ENCODE measurements around the gene RC3H2.
"Not testable (repeated sequence)": the region's sequence is repeated elsewhere in the genome, so short reads cannot be mapped to it uniquely, and the experiment has no call there.

Gene RC3H2

GRCh38 chr9:122816163-122816867 is 88.8 kb downstream of the RC3H2 start:
- TF ChIP-seq PAX5 (IDR thresholded peaks at IDR 0.05; ENCODE audit: insufficient read depth, low read length, severe bottlenecking) (no peak), POLR2A (IDR thresholded peaks at IDR 0.05; ENCODE audit: low read depth, low read length) (no peak), POU2F2 (IDR thresholded peaks at IDR 0.05; ENCODE audit: low read depth, low read length) (no peak), POLR2AphosphoS5 (IDR thresholded peaks at IDR 0.05; ENCODE audit: low read depth, low read length) (no peak), TAF1 (IDR thresholded peaks at IDR 0.05; ENCODE audit: low read depth, low read length) (no peak), SPI1 (IDR thresholded peaks at IDR 0.05; ENCODE audit: low read depth, low read length) (no peak)
- DNase-seq (ENCODE audit: insufficient read length, low spot score) (no peak), FAIRE-seq (peak; percentile 59)

GRCh38 chr9:122815544-122815943 is 89.6 kb downstream of the RC3H2 start:
- no peak for TF ChIP-seq TAF1 (IDR thresholded peaks at IDR 0.05; ENCODE audit: low read depth, low read length)
- no peak for TF ChIP-seq PAX5 (IDR thresholded peaks at IDR 0.05; ENCODE audit: insufficient read depth, low read length, severe bottlenecking)
- no peak for TF ChIP-seq POLR2A (IDR thresholded peaks at IDR 0.05; ENCODE audit: low read depth, low read length)
- TF ChIP-seq POLR2AphosphoS5 (IDR thresholded peaks at IDR 0.05; ENCODE audit: low read depth, low read length): no peak
- no peak for TF ChIP-seq SPI1 (IDR thresholded peaks at IDR 0.05; ENCODE audit: low read depth, low read length)
- TF ChIP-seq POU2F2 (IDR thresholded peaks at IDR 0.05; ENCODE audit: low read depth, low read length): no peak
- DNase-seq (ENCODE audit: insufficient read length, low spot score) (no peak), FAIRE-seq (no peak)

GRCh38 chr9:122814545-122814944 is 90.6 kb downstream of the RC3H2 start:
- DNase-seq (ENCODE audit: insufficient read length, low spot score): no peak
- no peak for FAIRE-seq
- no peak for TF ChIP-seq TAF1 (IDR thresholded peaks at IDR 0.05; ENCODE audit: low read depth, low read length)
- TF ChIP-seq SPI1 (IDR thresholded peaks at IDR 0.05; ENCODE audit: low read depth, low read length): no peak
- no peak for TF ChIP-seq PAX5 (IDR thresholded peaks at IDR 0.05; ENCODE audit: insufficient read depth, low read length, severe bottlenecking)
- TF ChIP-seq POLR2AphosphoS5 (IDR thresholded peaks at IDR 0.05; ENCODE audit: low read depth, low read length): no peak
- TF ChIP-seq POU2F2 (IDR thresholded peaks at IDR 0.05; ENCODE audit: low read depth, low read length): no peak
- no peak for TF ChIP-seq POLR2A (IDR thresholded peaks at IDR 0.05; ENCODE audit: low read depth, low read length)

- DNase-seq (ENCODE audit: insufficient read length, low spot score) (no peak), FAIRE-seq (no peak)
- TF ChIP-seq TAF1 (IDR thresholded peaks at IDR 0.05; ENCODE audit: low read depth, low read length): no peak
- TF ChIP-seq POU2F2 (IDR thresholded peaks at IDR 0.05; ENCODE audit: low read depth, low read length): no peak
- no peak for TF ChIP-seq POLR2A (IDR thresholded peaks at IDR 0.05; ENCODE audit: low read depth, low read length)
- no peak for TF ChIP-seq PAX5 (IDR thresholded peaks at IDR 0.05; ENCODE audit: insufficient read depth, low read length, severe bottlenecking)
- TF ChIP-seq SPI1 (IDR thresholded peaks at IDR 0.05; ENCODE audit: low read depth, low read length): no peak
Observed at GRCh38 chr9:122812736-122813135, 92.4 kb downstream of the RC3H2 start.

- TF ChIP-seq TAF1 (IDR thresholded peaks at IDR 0.05; ENCODE audit: low read depth, low read length) (no peak), PAX5 (IDR thresholded peaks at IDR 0.05; ENCODE audit: insufficient read depth, low read length, severe bottlenecking) (no peak), POU2F2 (IDR thresholded peaks at IDR 0.05; ENCODE audit: low read depth, low read length) (no peak), SPI1 (IDR thresholded peaks at IDR 0.05; ENCODE audit: low read depth, low read length) (no peak), POLR2A (IDR thresholded peaks at IDR 0.05; ENCODE audit: low read depth, low read length) (no peak), POLR2AphosphoS5 (IDR thresholded peaks at IDR 0.05; ENCODE audit: low read depth, low read length) (no peak)
- DNase-seq (ENCODE audit: insufficient read length, low spot score) (peak; percentile 58), FAIRE-seq (peak; percentile 97)
Observed at GRCh38 chr9:122810306-122810946, 94.7 kb downstream of the RC3H2 start.

GRCh38 chr9:122809261-122809660 is 95.9 kb downstream of the RC3H2 start:
- FAIRE-seq; DNase-seq (ENCODE audit: insufficient read length, low spot score): not testable (repeated sequence)

GRCh38 chr9:122808141-122808540 is 97.0 kb downstream of the RC3H2 start:
- DNase-seq (ENCODE audit: insufficient read length, low spot score) (no peak), FAIRE-seq (no peak)
- TF ChIP-seq POU2F2 (IDR thresholded peaks at IDR 0.05; ENCODE audit: low read depth, low read length): no peak
- TF ChIP-seq POLR2AphosphoS5 (IDR thresholded peaks at IDR 0.05; ENCODE audit: low read depth, low read length): no peak
- TF ChIP-seq POLR2A (IDR thresholded peaks at IDR 0.05; ENCODE audit: low read depth, low read length): no peak
- no peak for TF ChIP-seq SPI1 (IDR thresholded peaks at IDR 0.05; ENCODE audit: low read depth, low read length)
- TF ChIP-seq PAX5 (IDR thresholded peaks at IDR 0.05; ENCODE audit: insufficient read depth, low read length, severe bottlenecking): no peak
- TF ChIP-seq TAF1 (IDR thresholded peaks at IDR 0.05; ENCODE audit: low read depth, low read length): no peak

- FAIRE-seq (no peak), DNase-seq (ENCODE audit: insufficient read length, low spot score) (no peak)
- no peak for TF ChIP-seq SPI1 (IDR thresholded peaks at IDR 0.05; ENCODE audit: low read depth, low read length)
- no peak for TF ChIP-seq TAF1 (IDR thresholded peaks at IDR 0.05; ENCODE audit: low read depth, low read length)
- no peak for TF ChIP-seq POU2F2 (IDR thresholded peaks at IDR 0.05; ENCODE audit: low read depth, low read length)
- no peak for TF ChIP-seq PAX5 (IDR thresholded peaks at IDR 0.05; ENCODE audit: insufficient read depth, low read length, severe bottlenecking)
- no peak for TF ChIP-seq POLR2A (IDR thresholded peaks at IDR 0.05; ENCODE audit: low read depth, low read length)
- no peak for TF ChIP-seq POLR2AphosphoS5 (IDR thresholded peaks at IDR 0.05; ENCODE audit: low read depth, low read length)
Observed at GRCh38 chr9:122807271-122807900, 97.8 kb downstream of the RC3H2 start.

GRCh38 chr9:122806661-122807060 is 98.5 kb downstream of the RC3H2 start:
- no peak for FAIRE-seq
- TF ChIP-seq POLR2AphosphoS5 (IDR thresholded peaks at IDR 0.05; ENCODE audit: low read depth, low read length) (no peak), TAF1 (IDR thresholded peaks at IDR 0.05; ENCODE audit: low read depth, low read length) (no peak), POU2F2 (IDR thresholded peaks at IDR 0.05; ENCODE audit: low read depth, low read length) (no peak), SPI1 (IDR thresholded peaks at IDR 0.05; ENCODE audit: low read depth, low read length) (no peak), POLR2A (IDR thresholded peaks at IDR 0.05; ENCODE audit: low read depth, low read length) (no peak), PAX5 (IDR thresholded peaks at IDR 0.05; ENCODE audit: insufficient read depth, low read length, severe bottlenecking) (no peak)
- DNase-seq (ENCODE audit: insufficient read length, low spot score): no peak

Data from GM12891 (cell line).